ENCODE measurements around the gene BLMH.

The BLMH gene

GRCh38 chr17:30256756-30257506, 34.8 kb downstream of the BLMH start:
- Histone ChIP-seq H3K9me3 (ENCODE audit: low read length) (no peaks in the 10 kb centered on the region), H3K4me1 (ENCODE audit: insufficient read depth, low read length) (no peaks in the 10 kb centered on the region), H3K27me3 (ENCODE audit: insufficient read depth, low read length) (no peaks in the 10 kb centered on the region), H3K4me3 (ENCODE audit: low read length) (no peak overlapping the region), H3K36me3 (ENCODE audit: insufficient read depth, low read length) (peaks cover 17% of the 10 kb centered on the region), H2AFZ (ENCODE audit: low read depth, low read length) (no peak overlapping the region)

- Histone ChIP-seq H3K4me1 (ENCODE audit: insufficient read depth, low read length) (no peaks in the 10 kb centered on the region), H3K4me3 (ENCODE audit: low read length) (no peak overlapping the region), H2AFZ (ENCODE audit: low read depth, low read length) (no peak overlapping the region), H3K9me3 (ENCODE audit: low read length) (no peaks in the 10 kb centered on the region), H3K27me3 (ENCODE audit: insufficient read depth, low read length) (no peaks in the 10 kb centered on the region), H3K36me3 (ENCODE audit: insufficient read depth, low read length) (peaks cover 10% of the 10 kb centered on the region)
Measured at GRCh38 chr17:30254150-30254549, 37.6 kb downstream of the BLMH start.

DNA sequence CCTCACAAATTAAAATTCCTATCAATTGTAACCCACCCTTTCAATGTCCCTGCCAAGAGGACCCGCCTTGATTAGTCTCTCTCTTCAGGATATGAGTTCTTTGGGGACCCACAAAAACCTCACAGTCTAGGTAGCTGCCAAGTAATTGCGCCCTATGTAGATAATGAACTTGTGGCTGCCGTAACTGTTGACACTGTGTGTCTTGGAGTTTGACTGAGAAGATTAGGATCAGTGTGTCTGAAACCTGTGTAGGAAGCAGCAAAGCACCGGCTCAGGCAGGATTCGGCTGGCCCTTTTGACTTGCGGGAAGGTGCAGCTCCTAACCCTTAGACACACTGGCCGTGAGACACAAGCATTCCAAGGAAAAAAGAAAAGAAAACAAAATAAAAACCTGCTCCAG, 38.4 kb downstream of the BLMH start:
- no peaks in the 10 kb centered on the region for H3K9me3 ChIP-seq (ENCODE audit: low read length)
- no peak overlapping the region for H2AFZ ChIP-seq (ENCODE audit: low read depth, low read length)
- peaks cover 18% of the 10 kb centered on the region for H3K36me3 ChIP-seq (ENCODE audit: insufficient read depth, low read length)
- H3K4me1 ChIP-seq (ENCODE audit: insufficient read depth, low read length), result no peaks in the 10 kb centered on the region
- H3K27me3 ChIP-seq (ENCODE audit: insufficient read depth, low read length), result no peaks in the 10 kb centered on the region
- no peak overlapping the region for H3K4me3 ChIP-seq (ENCODE audit: low read length)

DNA sequence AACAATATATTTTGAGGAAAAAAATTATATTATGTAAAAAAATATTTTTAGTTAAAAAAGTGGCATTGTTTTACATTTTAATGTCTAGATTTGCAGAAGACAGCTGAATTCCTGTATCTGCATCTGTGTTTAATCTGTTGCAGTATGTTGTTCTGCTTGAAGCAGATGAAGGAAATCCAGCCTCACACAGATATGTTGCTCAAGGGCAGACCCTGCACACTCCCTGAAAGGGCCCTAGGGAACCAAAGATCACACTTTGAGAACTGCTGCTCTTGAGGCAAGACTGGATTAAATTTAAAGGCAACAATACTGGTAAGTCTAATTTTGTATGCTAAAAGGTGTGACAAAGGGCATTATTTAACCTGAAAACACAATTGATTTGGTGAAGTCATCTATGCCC, 39.8 kb downstream of the BLMH start:
- Histone ChIP-seq H3K4me1 (ENCODE audit: insufficient read depth, low read length) (no peaks in the 10 kb centered on the region), H3K4me3 (ENCODE audit: low read length) (no peak overlapping the region), H2AFZ (ENCODE audit: low read depth, low read length) (no peak overlapping the region), H3K36me3 (ENCODE audit: insufficient read depth, low read length) (peaks cover 21% of the 10 kb centered on the region), H3K9me3 (ENCODE audit: low read length) (no peaks in the 10 kb centered on the region), H3K27me3 (ENCODE audit: insufficient read depth, low read length) (no peaks in the 10 kb centered on the region)

- no peaks in the 10 kb centered on the region for H3K27me3 ChIP-seq (ENCODE audit: insufficient read depth, low read length)
- H3K4me3 ChIP-seq (ENCODE audit: low read length), result no peak overlapping the region
- H3K9me3 ChIP-seq (ENCODE audit: low read length), result no peaks in the 10 kb centered on the region
- peaks cover 18% of the 10 kb centered on the region for H3K36me3 ChIP-seq (ENCODE audit: insufficient read depth, low read length)
- H3K4me1 ChIP-seq (ENCODE audit: insufficient read depth, low read length), result no peaks in the 10 kb centered on the region
- no peak overlapping the region for H2AFZ ChIP-seq (ENCODE audit: low read depth, low read length)
Measured at GRCh38 chr17:30249460-30249859, 42.3 kb downstream of the BLMH start.

GRCh38 chr17:30248786-30249185, 43.0 kb downstream of the BLMH start:
- Histone ChIP-seq H2AFZ (ENCODE audit: low read depth, low read length) (no peak overlapping the region), H3K36me3 (ENCODE audit: insufficient read depth, low read length) (peaks cover 18% of the 10 kb centered on the region), H3K27me3 (ENCODE audit: insufficient read depth, low read length) (no peaks in the 10 kb centered on the region), H3K9me3 (ENCODE audit: low read length) (no peaks in the 10 kb centered on the region), H3K4me1 (ENCODE audit: insufficient read depth, low read length) (no peaks in the 10 kb centered on the region), H3K4me3 (ENCODE audit: low read length) (no peak overlapping the region)

GRCh38 chr17:30246460-30246859, 45.3 kb downstream of the BLMH start:
- Histone ChIP-seq H3K36me3 (ENCODE audit: insufficient read depth, low read length) (peaks cover 18% of the 10 kb centered on the region), H3K27me3 (ENCODE audit: insufficient read depth, low read length) (no peaks in the 10 kb centered on the region), H3K4me3 (ENCODE audit: low read length) (no peak overlapping the region), H2AFZ (ENCODE audit: low read depth, low read length) (no peak overlapping the region), H3K4me1 (ENCODE audit: insufficient read depth, low read length) (no peaks in the 10 kb centered on the region), H3K9me3 (ENCODE audit: low read length) (no peaks in the 10 kb centered on the region)

DNA sequence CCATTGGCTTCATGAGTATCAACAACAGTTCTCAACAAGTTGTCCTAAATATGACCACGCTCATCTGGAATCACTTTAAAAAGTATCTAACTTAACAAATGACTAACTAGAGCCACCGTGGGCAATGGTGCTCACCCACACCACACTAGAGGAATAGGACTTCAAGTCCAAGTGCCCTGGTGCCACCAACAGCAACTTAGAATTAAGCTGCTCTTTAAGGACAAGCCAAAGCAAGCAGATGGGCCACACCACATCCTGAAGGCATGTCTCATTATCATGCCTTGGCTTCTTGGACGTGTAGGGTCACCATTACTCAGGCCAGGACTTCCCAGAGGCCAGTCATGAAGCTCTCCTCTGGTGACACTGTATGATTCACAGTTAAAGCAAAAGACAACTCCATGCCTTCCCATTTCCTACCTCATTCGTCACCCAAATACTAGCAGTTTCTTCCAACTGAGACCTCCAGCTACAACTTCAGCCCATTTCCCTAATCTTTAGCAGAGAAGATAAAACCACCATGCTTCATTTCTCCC, 46.8 kb downstream of the BLMH start:
- no peak overlapping the region for H3K4me3 ChIP-seq (ENCODE audit: low read length)
- H3K4me1 ChIP-seq (ENCODE audit: insufficient read depth, low read length), result no peaks in the 10 kb centered on the region
- H2AFZ ChIP-seq (ENCODE audit: low read depth, low read length), result no peak overlapping the region
- peaks cover 16% of the 10 kb centered on the region for H3K36me3 ChIP-seq (ENCODE audit: insufficient read depth, low read length)
- peaks cover 3% of the 10 kb centered on the region for H3K9me3 ChIP-seq (ENCODE audit: low read length)
- peaks cover 3% of the 10 kb centered on the region for H3K27me3 ChIP-seq (ENCODE audit: insufficient read depth, low read length)

GRCh38 chr17:30243568-30243967, 48.2 kb downstream of the BLMH start:
- Histone ChIP-seq H3K36me3 (ENCODE audit: insufficient read depth, low read length) (peaks cover 11% of the 10 kb centered on the region), H3K4me1 (ENCODE audit: insufficient read depth, low read length) (peaks cover 3% of the 10 kb centered on the region), H3K4me3 (ENCODE audit: low read length) (no peak overlapping the region), H3K9me3 (ENCODE audit: low read length) (peaks cover 3% of the 10 kb centered on the region), H3K27me3 (ENCODE audit: insufficient read depth, low read length) (peaks cover 17% of the 10 kb centered on the region), H2AFZ (ENCODE audit: low read depth, low read length) (no peak overlapping the region)

DNA sequence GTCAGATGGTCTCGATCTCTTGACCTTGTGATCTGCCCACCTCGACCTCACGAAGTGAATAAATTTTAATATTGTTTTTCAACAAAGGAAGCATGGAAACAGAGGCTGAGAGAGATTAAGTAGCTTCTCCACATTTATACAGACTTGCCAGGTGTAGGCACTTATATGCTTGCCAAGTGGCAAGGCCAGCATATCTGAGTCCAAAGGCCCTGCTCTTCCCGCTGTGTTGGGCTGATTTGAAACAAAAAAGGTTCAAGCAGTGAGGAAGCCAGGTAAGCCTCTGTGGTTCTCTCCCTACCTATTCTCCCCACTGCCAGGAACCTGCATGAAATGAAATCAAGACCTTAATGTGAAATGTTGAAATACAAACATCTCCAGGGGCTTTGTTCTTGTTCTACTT, 48.7 kb downstream of the BLMH start:
- H3K9me3 ChIP-seq (ENCODE audit: low read length), result peaks cover 3% of the 10 kb centered on the region
- H3K4me1 ChIP-seq (ENCODE audit: insufficient read depth, low read length), result peaks cover 8% of the 10 kb centered on the region
- no peak overlapping the region for H3K4me3 ChIP-seq (ENCODE audit: low read length)
- H2AFZ ChIP-seq (ENCODE audit: low read depth, low read length), result no peak overlapping the region
- H3K36me3 ChIP-seq (ENCODE audit: insufficient read depth, low read length), result peaks cover 6% of the 10 kb centered on the region
- peaks cover 22% of the 10 kb centered on the region for H3K27me3 ChIP-seq (ENCODE audit: insufficient read depth, low read length)

DNA sequence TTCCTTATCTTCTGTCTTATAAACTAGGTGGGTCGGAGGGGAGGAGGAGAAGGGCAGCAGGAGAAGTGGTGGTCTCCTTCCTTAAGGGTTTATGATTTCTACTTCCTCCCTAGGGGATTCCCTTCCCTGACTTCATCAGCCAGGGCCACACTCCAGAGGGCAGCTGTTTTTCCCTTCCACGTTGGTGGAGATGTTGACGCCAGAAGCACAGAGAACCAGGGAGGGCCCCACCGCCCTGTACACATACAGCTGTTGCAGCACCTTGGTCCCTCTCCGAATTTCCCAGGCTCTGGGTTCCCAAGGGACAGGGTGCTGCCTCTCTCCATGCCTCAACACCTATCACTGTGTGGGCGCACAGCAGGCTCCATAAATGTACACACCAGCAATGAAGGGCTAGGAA, 50.7 kb downstream of the BLMH start:
- Histone ChIP-seq H2AFZ (ENCODE audit: low read depth, low read length) (no peak overlapping the region), H3K4me1 (ENCODE audit: insufficient read depth, low read length) (peaks cover 16% of the 10 kb centered on the region), H3K4me3 (ENCODE audit: low read length) (no peak overlapping the region), H3K36me3 (ENCODE audit: insufficient read depth, low read length) (no peaks in the 10 kb centered on the region), H3K9me3 (ENCODE audit: low read length) (peaks cover 3% of the 10 kb centered on the region), H3K27me3 (ENCODE audit: insufficient read depth, low read length) (peaks cover 34% of the 10 kb centered on the region)

DNA sequence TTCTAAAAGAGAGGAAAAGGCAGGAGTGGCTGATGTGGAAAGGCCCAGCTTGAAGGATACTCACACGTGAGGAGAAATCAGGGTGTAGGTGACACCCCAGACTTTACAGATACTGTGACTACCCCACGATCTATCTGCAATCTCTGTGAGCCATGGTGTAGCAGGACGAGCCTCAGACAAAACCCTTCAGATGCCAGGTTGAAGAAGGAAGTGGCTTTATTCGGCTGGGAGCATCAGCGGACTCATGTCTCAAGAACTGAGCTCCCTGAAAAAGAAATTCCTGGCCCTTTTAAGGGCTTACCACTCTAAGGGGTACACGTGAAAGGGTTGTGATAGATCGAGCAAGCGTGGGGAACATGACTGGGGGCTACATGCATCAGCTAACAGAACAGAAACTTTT, 51.6 kb downstream of the BLMH start:
- Histone ChIP-seq H3K4me3 (ENCODE audit: low read length) (no peak overlapping the region), H2AFZ (ENCODE audit: low read depth, low read length) (no peak overlapping the region), H3K9me3 (ENCODE audit: low read length) (peaks cover 3% of the 10 kb centered on the region), H3K36me3 (ENCODE audit: insufficient read depth, low read length) (no peaks in the 10 kb centered on the region), H3K4me1 (ENCODE audit: insufficient read depth, low read length) (peaks cover 23% of the 10 kb centered on the region), H3K27me3 (ENCODE audit: insufficient read depth, low read length) (peaks cover 42% of the 10 kb centered on the region)

DNA sequence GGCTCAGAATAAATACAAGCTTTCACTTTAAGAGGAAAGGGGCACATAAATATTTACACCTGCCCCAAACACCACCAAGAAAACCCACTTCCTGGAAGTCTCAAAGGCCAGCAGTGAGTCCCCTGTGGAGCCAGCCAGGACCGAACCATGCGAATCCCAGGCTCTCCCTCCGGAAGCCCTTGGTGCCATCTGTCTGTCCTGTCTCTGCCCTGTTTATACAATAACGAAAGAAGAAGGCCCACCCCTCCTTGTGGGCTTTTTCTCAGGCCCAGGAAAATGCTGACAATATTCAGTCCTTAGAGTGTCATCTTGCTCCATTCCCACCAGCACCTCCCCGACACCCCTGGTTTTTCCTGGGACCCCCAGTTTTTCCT, 52.7 kb downstream of the BLMH start:
- Histone ChIP-seq H2AFZ (ENCODE audit: low read depth, low read length) (no peak overlapping the region), H3K27me3 (ENCODE audit: insufficient read depth, low read length) (peaks cover 47% of the 10 kb centered on the region), H3K4me1 (ENCODE audit: insufficient read depth, low read length) (peaks cover 24% of the 10 kb centered on the region), H3K4me3 (ENCODE audit: low read length) (no peak overlapping the region), H3K9me3 (ENCODE audit: low read length) (peaks cover 3% of the 10 kb centered on the region), H3K36me3 (ENCODE audit: insufficient read depth, low read length) (no peaks in the 10 kb centered on the region)
